ENCODE data around the gene PREP. TPM values are rescaled to one million over a fixed set of nuclear protein-coding genes. Genes with fewer than 3 reads are reported as not detected.

The PREP gene
- total and polyA plus RNA-seq, 12 donors = 12.3 to 37.4 (median 26.8) TPM

- ATAC-seq = no peak
- 80 to 89% methylated on average over 2 of the region's 2 CpGs for WGBS, 2 donors
- intact Hi-C loops (cut with DNase I) = no loop called here
Observed at GRCh38 chr6:105380634-105381033, 22.2 kb downstream of the PREP start.

GRCh38 chr6:105375797-105376196 lies 27.1 kb downstream of the PREP start:
- TF ChIP-seq CTCF (IDR thresholded peaks at IDR 0.05) = no peak
- H3K4me3 ChIP-seq = no peak overlapping the region
- peaks cover 0 to 67% (median 28%) of the 10 kb centered on the region in 9 donors for H3K36me3 ChIP-seq
- H3K4me1 ChIP-seq = peaks cover 0 to 4% (median 0%) of the 10 kb centered on the region in 9 donors
- no peaks in the 10 kb centered on the region for H3K27me3 ChIP-seq
- no peak overlapping the region for H3K27ac ChIP-seq
- no peaks in the 10 kb centered on the region for H3K9me3 ChIP-seq
- ATAC-seq (no peak), DNase-seq (no peak)
- WGBS, 2 donors = 94 to 95% methylated on average over 3 of the region's 3 CpGs
- intact Hi-C loops (cut with DNase I) = loop anchor here in 1 of 10 donors (10.0 kb wide), 1 partner anchor 261 kb away; no protein-coding TSS in a partner anchor

More at GRCh38 chr6:105380634-105381033, 22.2 kb downstream of the PREP start:
- peaks cover 0 to 14% (median 4%) of the 10 kb centered on the region in 9 donors for H3K4me1 ChIP-seq
- no peak overlapping the region for H3K27ac ChIP-seq
- no peak for DNase-seq
- peaks cover 0 to 33% (median 4%) of the 10 kb centered on the region in 9 donors for H3K36me3 ChIP-seq
- no peaks in the 10 kb centered on the region for H3K9me3 ChIP-seq
- H3K27me3 ChIP-seq = no peaks in the 10 kb centered on the region
- no peak overlapping the region for H3K4me3 ChIP-seq
- no peak for TF ChIP-seq CTCF (IDR thresholded peaks at IDR 0.05)

GRCh38 chr6:105374010-105374420 lies 28.9 kb downstream of the PREP start:
- peaks cover 0 to 84% (median 28%) of the 10 kb centered on the region in 9 donors for H3K36me3 ChIP-seq
- no peak overlapping the region for H3K27ac ChIP-seq
- H3K9me3 ChIP-seq = peaks cover 0 to 6% (median 0%) of the 10 kb centered on the region in 11 donors
- ATAC-seq (no peak), DNase-seq (no peak)
- intact Hi-C loops (cut with DNase I) = loop anchor here in 1 of 10 donors (10.0 kb wide), 1 partner anchor 259 kb away; no protein-coding TSS in a partner anchor
- WGBS, 2 donors = 73% methylated on average over 4 of the region's 4 CpGs
- TF ChIP-seq CTCF (IDR thresholded peaks at IDR 0.05) = no peak
- H3K4me3 ChIP-seq = no peak overlapping the region
- no peaks in the 10 kb centered on the region for H3K27me3 ChIP-seq
- peaks cover 0 to 4% (median 0%) of the 10 kb centered on the region in 9 donors for H3K4me1 ChIP-seq

GRCh38 chr6:105373481-105373880 lies 29.4 kb downstream of the PREP start:
- H3K4me1 ChIP-seq = peaks cover 0 to 4% (median 0%) of the 10 kb centered on the region in 9 donors
- H3K27me3 ChIP-seq = no peaks in the 10 kb centered on the region
- intact Hi-C loops (cut with DNase I) = loop anchor here in 1 of 10 donors (10.0 kb wide), 1 partner anchor 259 kb away; no protein-coding TSS in a partner anchor
- no peak for ATAC-seq
- peaks cover 0 to 8% (median 0%) of the 10 kb centered on the region in 11 donors for H3K9me3 ChIP-seq
- no peak overlapping the region for H3K4me3 ChIP-seq
- DNase-seq = no peak
- no peak for TF ChIP-seq CTCF (IDR thresholded peaks at IDR 0.05)
- 95 to 99% methylated on average over 6 of the region's 6 CpGs for WGBS, 2 donors
- peaks cover 0 to 89% (median 28%) of the 10 kb centered on the region in 9 donors for H3K36me3 ChIP-seq
- no peak overlapping the region for H3K27ac ChIP-seq

All from heart right ventricle (tissue), 16 donors.